Middle frontal gyrus (tissue), 1 donor: ENCODE data around the gene MEMO1.
"Not testable (repeated sequence)": the region's sequence is repeated elsewhere in the genome, so short reads cannot be mapped to it uniquely, and the experiment has no call there.

ENCODE experiments used
- DNase-seq: peaks from one replicate; pipeline ENCODE4 v3.0.0-alpha.2; 2015; ENCODE audit warnings: low spot score; ENCODE audit errors: extremely low spot score

Gene MEMO1

DNA sequence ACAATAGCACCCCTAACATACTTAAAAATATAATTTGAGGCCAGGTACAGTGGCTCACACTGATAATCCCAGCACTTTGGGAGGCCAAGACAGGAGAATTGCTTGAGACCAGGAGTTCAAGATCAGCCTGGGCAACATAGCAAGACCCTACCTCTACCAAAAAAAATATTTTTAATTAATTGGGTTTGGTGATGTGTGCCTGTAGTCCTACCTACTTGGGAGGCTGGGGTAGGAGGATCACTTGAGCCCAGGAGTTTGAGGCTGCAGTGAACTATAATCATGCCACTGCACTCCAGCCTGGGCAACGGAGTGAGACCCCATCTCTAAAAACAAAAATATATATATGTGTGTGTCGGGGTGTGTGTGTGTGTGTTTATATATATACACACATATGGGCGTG is 91.3 kb downstream of the MEMO1 start:
- no peak for DNase-seq

GRCh38 chr2:31909661-31910060 is 101.1 kb downstream of the MEMO1 start:
- no peak for DNase-seq

DNA sequence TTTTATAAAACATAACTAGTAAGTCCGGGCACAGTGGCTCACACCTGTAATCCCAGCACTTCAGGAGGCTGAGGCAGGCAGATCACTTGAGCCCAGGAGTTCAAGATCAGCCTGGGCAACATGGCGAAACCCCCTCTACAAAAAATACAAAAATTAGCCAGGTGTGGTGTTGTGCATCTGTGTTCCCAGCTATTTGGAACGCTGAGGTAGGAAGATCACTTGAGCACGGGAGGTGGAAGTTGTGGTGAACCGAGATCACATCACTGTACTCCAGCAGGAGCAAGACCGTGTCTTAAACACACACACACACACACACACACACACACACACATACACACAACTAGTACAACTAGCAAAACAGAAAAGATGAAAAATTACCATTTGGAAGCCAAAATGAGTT is 103.3 kb downstream of the MEMO1 start:
- not testable (repeated sequence) for DNase-seq

DNA sequence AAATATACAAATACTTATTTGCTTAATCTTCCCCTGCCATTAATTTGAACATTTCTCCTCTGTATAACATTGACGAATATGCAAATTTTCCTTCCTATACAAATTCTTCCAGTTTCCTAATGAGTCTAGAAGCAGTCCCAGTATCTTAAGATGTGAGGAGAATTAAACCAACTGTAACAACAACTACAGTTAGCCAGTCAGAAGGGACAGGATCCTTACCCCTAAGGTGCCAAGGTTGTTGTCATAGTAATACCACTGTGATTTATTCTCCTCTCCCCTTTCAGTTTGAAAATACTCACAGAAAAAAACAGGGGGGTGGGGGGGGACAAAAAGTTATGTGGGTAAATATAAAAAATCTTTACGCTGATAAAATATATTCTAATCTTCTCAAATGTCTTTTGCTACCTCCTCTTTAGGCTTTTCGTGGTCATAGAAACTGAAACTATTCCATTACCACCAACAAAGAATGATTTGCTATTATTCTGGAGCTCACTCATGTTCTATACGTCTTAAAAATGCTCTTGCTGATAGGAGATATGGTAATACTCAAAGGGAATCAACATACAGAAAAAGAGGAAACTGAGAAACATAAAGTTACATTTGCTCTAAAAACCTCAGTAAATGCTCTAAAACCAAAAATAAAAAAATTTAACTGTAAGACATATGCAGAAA is 107.6 kb downstream of the MEMO1 start:
- DNase-seq = no peak

GRCh38 chr2:31901900-31902299 is 108.9 kb downstream of the MEMO1 start:
- DNase-seq = no peak

DNA sequence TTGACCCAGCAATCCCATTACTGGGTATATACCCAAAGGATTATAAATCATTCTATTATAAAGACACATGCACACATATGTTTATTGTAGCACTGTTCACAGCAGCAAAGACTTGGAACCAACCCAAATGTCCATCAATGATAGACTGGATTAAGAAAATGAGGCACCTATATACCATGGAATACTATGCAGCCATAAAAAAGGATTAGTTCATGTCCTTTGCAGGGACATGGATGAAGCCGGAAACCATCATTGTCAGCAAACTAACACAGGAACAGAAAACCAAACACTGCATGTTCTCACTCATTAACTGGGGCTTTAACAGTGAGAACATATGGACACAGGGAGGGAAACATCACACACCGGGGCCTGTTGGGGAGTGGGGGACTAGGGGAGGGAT is 110.7 kb downstream of the MEMO1 start:
- not testable (repeated sequence) for DNase-seq

DNA sequence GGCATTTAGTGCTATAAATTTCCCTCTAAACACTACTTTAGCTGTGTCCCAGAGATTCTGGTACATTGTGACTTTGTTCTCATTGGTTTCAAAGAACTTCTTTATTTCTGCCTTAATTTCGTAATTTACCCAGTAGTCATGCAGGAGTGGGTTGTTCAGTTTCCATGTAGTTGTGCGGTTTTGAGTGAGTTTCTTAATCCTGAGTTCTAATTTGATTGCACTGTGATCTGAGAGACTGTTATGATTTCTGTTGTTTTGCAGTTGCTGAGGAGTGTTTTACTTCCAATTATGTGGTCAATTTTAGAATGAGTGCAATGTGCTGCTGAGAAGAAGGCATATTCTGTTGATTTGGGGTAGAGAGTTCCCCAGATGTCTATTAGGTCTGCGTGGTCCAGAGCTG is 112.5 kb downstream of the MEMO1 start:
- DNase-seq = not testable (repeated sequence)

DNA sequence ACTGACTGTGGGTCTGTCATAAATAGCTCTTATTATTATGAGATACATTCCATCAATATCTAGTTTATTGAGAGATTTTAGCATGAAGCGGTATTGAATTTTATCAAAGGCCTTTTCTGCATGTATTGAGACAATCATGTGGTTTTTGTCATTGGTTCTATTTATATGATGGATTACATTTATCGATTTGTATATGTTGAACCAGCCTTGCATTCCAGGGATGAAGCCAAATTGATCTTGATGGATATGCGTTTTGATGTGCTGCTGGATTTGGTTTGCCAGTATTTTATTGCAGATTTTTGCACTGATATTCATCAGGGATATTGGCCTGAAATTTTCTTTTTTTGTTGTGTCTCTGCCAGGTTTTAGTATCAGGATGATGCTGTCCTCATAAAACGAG is 113.5 kb downstream of the MEMO1 start:
- not testable (repeated sequence) for DNase-seq

DNA sequence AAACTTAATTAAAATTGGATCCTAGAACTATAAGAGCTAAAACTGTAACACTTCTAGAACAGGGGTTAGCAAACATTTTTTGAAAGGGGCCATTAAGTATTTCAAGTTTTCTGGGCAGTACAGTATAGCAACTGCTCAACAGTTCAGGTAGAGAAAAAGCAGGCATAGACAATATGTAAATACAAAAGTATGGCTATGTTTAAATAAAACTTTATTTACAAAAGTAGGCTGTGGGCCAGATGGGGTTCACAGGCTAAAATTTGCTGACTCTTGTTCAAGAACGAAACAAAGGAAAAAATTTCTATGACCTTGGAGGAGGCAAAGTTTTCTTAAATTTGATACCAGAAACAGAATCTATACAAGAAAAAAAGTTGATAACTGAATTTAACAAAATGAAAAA is 114.5 kb downstream of the MEMO1 start:
- no peak for DNase-seq

DNA sequence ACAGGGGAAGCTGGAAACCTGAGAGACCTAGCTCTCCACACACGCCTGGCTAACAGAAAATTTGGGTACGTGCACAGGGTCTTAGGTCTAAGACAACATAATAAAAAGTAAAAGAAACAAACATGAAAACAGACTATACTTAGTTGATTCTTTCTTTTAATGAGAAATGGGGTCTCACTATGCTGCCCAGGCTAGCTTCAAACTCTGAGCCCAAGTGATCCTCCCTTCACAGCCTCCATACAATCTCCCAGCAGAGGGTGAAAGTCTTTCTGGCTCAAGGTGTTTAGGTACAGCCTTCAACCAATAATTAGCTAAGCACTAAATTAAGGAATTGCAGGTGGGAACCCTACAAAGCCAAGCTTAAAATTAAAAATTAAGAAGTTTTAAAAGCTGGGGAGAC is 116.2 kb downstream of the MEMO1 start:
- no peak for DNase-seq

DNA sequence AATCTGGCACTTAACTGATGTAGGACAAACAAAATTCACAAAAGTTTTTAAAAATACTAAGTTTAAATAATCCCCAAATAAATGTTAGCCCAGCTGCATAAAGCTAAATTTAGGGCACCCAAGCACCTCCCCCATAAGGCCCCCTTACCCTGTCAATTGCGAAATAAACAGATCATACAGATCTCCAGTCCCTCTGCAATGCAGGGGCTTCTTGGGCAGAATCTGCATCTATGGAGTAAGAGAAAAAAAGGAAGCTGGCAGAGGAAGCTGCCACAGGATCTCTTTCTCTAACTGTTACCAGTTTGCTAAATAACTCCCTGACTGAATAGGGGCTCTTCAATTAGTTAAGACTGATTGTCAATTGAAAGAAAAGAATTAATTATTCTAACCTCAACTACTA is 117.7 kb downstream of the MEMO1 start:
- no peak for DNase-seq

DNA sequence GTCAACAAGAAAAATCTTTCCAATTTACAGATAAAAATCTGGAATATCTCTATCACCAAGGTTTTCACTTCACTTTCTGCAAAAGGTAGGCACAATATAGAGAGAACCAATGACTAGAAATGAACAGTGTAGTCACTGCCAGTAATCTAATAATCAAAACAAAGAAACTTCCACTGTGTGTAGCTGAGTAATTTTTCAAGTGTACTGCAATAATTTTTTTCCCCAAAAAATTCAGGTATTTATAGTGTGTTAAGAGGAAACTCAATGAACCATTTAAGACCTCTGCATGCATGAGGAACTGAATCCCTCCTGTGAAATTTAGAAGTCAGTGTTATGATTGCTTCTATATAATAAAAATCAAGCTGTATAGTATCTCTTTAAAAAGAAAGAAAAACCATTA is 121.8 kb downstream of the MEMO1 start:
- DNase-seq = no peak

- DNase-seq = no peak
Observed at GRCh38 chr2:31888550-31888949, 122.3 kb downstream of the MEMO1 start.

DNA sequence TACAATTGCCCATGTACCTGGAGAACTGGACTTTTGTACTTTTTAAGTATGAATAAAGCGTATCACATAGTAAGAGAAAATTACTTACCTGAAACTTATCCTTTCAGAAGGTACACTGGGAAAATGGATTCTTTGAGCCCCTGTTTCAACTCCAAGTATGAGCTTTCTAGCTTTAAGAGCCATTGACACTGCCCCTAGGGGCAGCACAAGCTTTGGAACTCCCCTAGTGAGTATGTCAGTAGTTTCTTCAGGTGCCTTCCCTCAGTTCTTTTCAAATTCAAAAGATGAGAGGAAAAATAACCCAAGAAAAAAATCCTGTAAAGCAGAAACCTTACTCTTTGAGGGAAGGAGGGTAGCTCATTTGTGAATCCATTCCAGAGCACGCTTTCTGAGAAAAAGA is 124.1 kb downstream of the MEMO1 start:
- DNase-seq = no peak

GRCh38 chr2:31877008-31877407 is 133.8 kb downstream of the MEMO1 start:
- no peak for DNase-seq

GRCh38 chr2:31874071-31874470 is 136.7 kb downstream of the MEMO1 start:
- no peak for DNase-seq

GRCh38 chr2:31865215-31865614 is 145.6 kb downstream of the MEMO1 start:
- no peak for DNase-seq

GRCh38 chr2:31863867-31864266 is 146.9 kb downstream of the MEMO1 start:
- no peak for DNase-seq

- DNase-seq = not testable (repeated sequence)
Observed at GRCh38 chr2:31863015-31863656, 147.7 kb downstream of the MEMO1 start.

DNA sequence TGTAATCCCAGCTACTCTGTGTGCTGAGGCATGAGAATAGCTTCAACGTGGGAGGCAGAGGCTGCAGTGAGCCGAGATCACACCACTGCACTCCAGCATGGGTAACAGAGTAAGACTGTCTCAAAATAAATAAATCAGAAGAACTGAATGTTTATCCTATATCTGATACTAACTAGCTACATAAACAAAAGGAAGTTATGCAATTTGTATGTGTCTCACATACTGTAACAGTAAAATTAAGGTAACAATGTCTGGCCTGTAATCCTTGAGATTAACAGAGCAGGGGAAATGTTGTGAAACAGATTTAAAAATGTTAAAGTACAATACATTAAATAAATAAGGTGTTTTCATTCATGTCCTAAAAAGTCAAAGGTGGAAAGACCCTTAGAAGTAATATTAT is 150.8 kb downstream of the MEMO1 start:
- DNase-seq = no peak

DNA sequence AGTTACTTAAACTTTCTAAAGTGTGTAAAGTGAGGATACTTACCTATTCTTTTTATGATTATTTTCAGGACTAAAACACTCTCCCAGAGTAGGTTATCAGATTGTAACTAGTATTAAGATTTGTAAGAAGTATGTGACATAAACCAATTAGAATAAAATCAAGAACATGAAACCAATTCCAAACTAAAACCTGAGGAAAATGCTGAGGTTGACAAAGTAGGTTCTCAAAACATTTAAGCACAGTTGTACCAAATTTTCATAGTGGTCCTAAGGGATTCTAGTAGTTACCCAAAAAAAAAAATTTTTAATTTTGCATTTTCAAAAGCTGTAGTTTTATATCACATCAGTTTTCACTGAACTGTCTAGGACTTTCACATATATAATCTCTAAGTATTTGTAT is 157.3 kb downstream of the MEMO1 start:
- DNase-seq = no peak

GRCh38 chr2:31842150-31842549 is 168.7 kb downstream of the MEMO1 start:
- not testable (repeated sequence) for DNase-seq

GRCh38 chr2:31835450-31835849 is 175.4 kb downstream of the MEMO1 start:
- DNase-seq = no peak
